SK-N-MC (cell line): Measurements from ENCODE around the gene THOC1.

Source experiments
- DNase-seq: peaks from one replicate; pipeline ENCODE4 v3.0.0-alpha.2; 2011; ENCODE audit warnings: low read depth, low spot score
- H3K27ac ChIP-seq: fragments of 200-600 bp; sonication (generic); 2 replicates; pipeline ENCODE4 v1.5.1; 2016; ENCODE audit warnings: mixed run types
- H3K36me3 ChIP-seq: fragments of 200-600 bp; sonication (generic); 2 replicates; pipeline ENCODE4 v1.6.1; 2017; ENCODE audit warnings: antibody characterized with exemption, low read length, mixed read lengths; ENCODE audit not compliant: insufficient read depth
- H3K4me3 ChIP-seq: fragments of 200-600 bp; sonication (generic); 2 replicates; pipeline ENCODE4 v1.5.1; 2016
- H3K9ac ChIP-seq: fragments of 200-600 bp; sonication (generic); 2 replicates; pipeline ENCODE4 v1.8.0; 2017; ENCODE audit warnings: mixed run types, mixed read lengths; ENCODE audit not compliant: insufficient read length
- H3K9me3 ChIP-seq: fragments of 200-600 bp; sonication (generic); 2 replicates; pipeline ENCODE4 v1.6.1; 2017; ENCODE audit warnings: low read depth, mild to moderate bottlenecking, antibody characterized with exemption, low read length, moderate library complexity, mixed read lengths
- EZH2 ChIP-seq: fragments of 200-600 bp; sonication (generic); IDR thresholded peaks from one replicate; pipeline ENCODE4 v1.6.1; 2017; ENCODE audit warnings: antibody characterized with exemption
- FOXP2 ChIP-seq: optimal IDR thresholded peaks from 2 replicates; pipeline ENCODE3; 2011; ENCODE audit warnings: mild to moderate bottlenecking, moderate library complexity; ENCODE audit not compliant: insufficient read depth; ENCODE audit errors: extremely low read length, control extremely low read depth
- POLR2AphosphoS5 ChIP-seq: IDR thresholded peaks from 2 replicates; pipeline ENCODE4 v1.6.1; 2012; ENCODE audit warnings: mild to moderate bottlenecking, low read depth, low read length, borderline replicate concordance

THOC1 gene

GRCh38 chr18:228586-228985, 39.3 kb downstream of the THOC1 start:
- H3K36me3 ChIP-seq = peaks cover 38% of the 10 kb centered on the region
- TF ChIP-seq EZH2 = no peak
- TF ChIP-seq FOXP2 = no peak
- TF ChIP-seq POLR2AphosphoS5 = no peak
- no peak for DNase-seq
- no peaks in the 10 kb centered on the region for H3K9me3 ChIP-seq
- 0 out of 2 replicates have a peak overlapping the region, but pooled peaks have one; percentile 3 for H3K27ac ChIP-seq
- no peak overlapping the region for H3K9ac ChIP-seq
- H3K4me3 ChIP-seq = no peak overlapping the region

GRCh38 chr18:227902-228301, 39.9 kb downstream of the THOC1 start:
- H3K9ac ChIP-seq = no peak overlapping the region
- H3K36me3 ChIP-seq = peaks cover 45% of the 10 kb centered on the region
- no peak overlapping the region for H3K27ac ChIP-seq
- no peaks in the 10 kb centered on the region for H3K9me3 ChIP-seq
- H3K4me3 ChIP-seq = no peak overlapping the region
- TF ChIP-seq FOXP2 (no peak), POLR2AphosphoS5 (no peak), EZH2 (no peak)
- no peak for DNase-seq

- Histone ChIP-seq H3K9ac (no peak overlapping the region), H3K36me3 (peaks cover 50% of the 10 kb centered on the region), H3K4me3 (no peak overlapping the region), H3K27ac (0 out of 2 replicates have a peak overlapping the region, but pooled peaks have one; percentile 27), H3K9me3 (no peaks in the 10 kb centered on the region)
- DNase-seq = no peak
- TF ChIP-seq POLR2AphosphoS5 = no peak
- TF ChIP-seq FOXP2 = no peak
- no peak for TF ChIP-seq EZH2
Measured at GRCh38 chr18:227374-227773, 40.5 kb downstream of the THOC1 start.

GRCh38 chr18:225745-226144, 42.1 kb downstream of the THOC1 start:
- H3K4me3 ChIP-seq = no peak overlapping the region
- H3K27ac ChIP-seq = no peak overlapping the region
- no peak overlapping the region for H3K9ac ChIP-seq
- DNase-seq = no peak
- no peaks in the 10 kb centered on the region for H3K9me3 ChIP-seq
- H3K36me3 ChIP-seq = peaks cover 61% of the 10 kb centered on the region
- TF ChIP-seq FOXP2 = no peak
- TF ChIP-seq EZH2 = no peak
- no peak for TF ChIP-seq POLR2AphosphoS5

GRCh38 chr18:220708-221107, 47.1 kb downstream of the THOC1 start:
- Histone ChIP-seq H3K9me3 (no peaks in the 10 kb centered on the region), H3K36me3 (peaks cover 84% of the 10 kb centered on the region), H3K9ac (no peak overlapping the region), H3K27ac (peak overlapping the region; percentile 10; the same call in 1 of the 2 replicates), H3K4me3 (no peak overlapping the region)
- no peak for DNase-seq
- TF ChIP-seq POLR2AphosphoS5 (no peak), FOXP2 (no peak), EZH2 (no peak)

- TF ChIP-seq EZH2 = no peak
- TF ChIP-seq FOXP2 = no peak
- TF ChIP-seq POLR2AphosphoS5 = no peak
- H3K4me3 ChIP-seq = no peak overlapping the region
- no peaks in the 10 kb centered on the region for H3K9me3 ChIP-seq
- H3K36me3 ChIP-seq = peaks cover 87% of the 10 kb centered on the region
- no peak overlapping the region for H3K27ac ChIP-seq
- no peak overlapping the region for H3K9ac ChIP-seq
- no peak for DNase-seq
Measured at GRCh38 chr18:217532-218336, 50.1 kb downstream of the THOC1 start.

GRCh38 chr18:215448-216010, 52.3 kb downstream of the THOC1 start:
- Histone ChIP-seq H3K27ac (no peak overlapping the region), H3K36me3 (peaks cover 91% of the 10 kb centered on the region), H3K9ac (no peak overlapping the region), H3K9me3 (no peaks in the 10 kb centered on the region), H3K4me3 (no peak overlapping the region)
- DNase-seq = no peak
- TF ChIP-seq POLR2AphosphoS5 (no peak), FOXP2 (no peak), EZH2 (no peak)

- no peak overlapping the region for H3K27ac ChIP-seq
- H3K4me3 ChIP-seq = no peak overlapping the region
- DNase-seq = no peak
- H3K9ac ChIP-seq = no peak overlapping the region
- no peaks in the 10 kb centered on the region for H3K9me3 ChIP-seq
- no peak for TF ChIP-seq POLR2AphosphoS5
- no peak for TF ChIP-seq EZH2
- no peak for TF ChIP-seq FOXP2
- H3K36me3 ChIP-seq = peaks cover 98% of the 10 kb centered on the region
Measured at GRCh38 chr18:213966-214365, 53.9 kb downstream of the THOC1 start.

- DNase-seq = no peak
- Histone ChIP-seq H3K9me3 (no peaks in the 10 kb centered on the region), H3K9ac (no peak overlapping the region), H3K4me3 (no peak overlapping the region), H3K36me3 (peaks cover 95% of the 10 kb centered on the region), H3K27ac (0 out of 2 replicates have a peak overlapping the region, but pooled peaks have one; percentile 55)
- TF ChIP-seq POLR2AphosphoS5 (no peak), FOXP2 (no peak), EZH2 (no peak)
Measured at GRCh38 chr18:213505-213904, 54.3 kb downstream of the THOC1 start.
